Natural killer cell (primary cell): ENCODE results near the gene GDAP2. TPM values are rescaled to one million over a fixed set of nuclear protein-coding genes. Genes with fewer than 3 reads are reported as not detected.

Source experiments
- ATAC-seq, 3 donors: fragments of 150-1000 bp in 2 of 3; fragments of 200-7000 bp in 1 of 3; cut with Tn5 transposase; 1 replicate in 1 of 3; 2 replicates in 2 of 3; pipeline ENCODE4 v1.10.0; 2021; ENCODE audit warnings: mild to moderate bottlenecking in 2 of 3, moderate library complexity in 2 of 3
- DNase-seq, 2 donors: peaks; one replicate each; pipeline versions ENCODE4 v3.0.0 to v3.0.0-alpha.2; 2013 to 2021; ENCODE audit warnings: mixed read lengths in 1 of 2
- H3K27ac ChIP-seq: one replicate; pipeline ENCODE4 v1.5.1; 2013; ENCODE audit warnings: mild to moderate bottlenecking, low read length
- H3K27me3 ChIP-seq: one replicate; pipeline ENCODE4 v1.6.1; 2013; ENCODE audit warnings: low read length; ENCODE audit not compliant: control insufficient read depth, insufficient read depth
- H3K36me3 ChIP-seq: one replicate; pipeline ENCODE4 v1.6.1; 2013; ENCODE audit warnings: low read length; ENCODE audit not compliant: control insufficient read depth, insufficient read depth
- H3K4me1 ChIP-seq: one replicate; pipeline ENCODE4 v1.6.1; 2013; ENCODE audit warnings: low read length; ENCODE audit not compliant: control insufficient read depth, insufficient read depth
- H3K4me3 ChIP-seq: one replicate; pipeline ENCODE4 v1.5.1; 2013; ENCODE audit warnings: low read length
- H3K9me3 ChIP-seq: one replicate; pipeline ENCODE4 v1.6.1; 2013; ENCODE audit warnings: low read length; ENCODE audit not compliant: control insufficient read depth, insufficient read depth
- H3K27ac Mint-ChIP-seq, 2 donors: one replicate each; pipeline ENCODE4 v1.8.0; 2022; ENCODE audit warnings: mild to moderate bottlenecking in 2 of 2, mixed read lengths in 2 of 2, moderate library complexity in 1 of 2
- H3K27me3 Mint-ChIP-seq, 2 donors: one replicate each; pipeline ENCODE4 v1.8.0; 2022; ENCODE audit warnings: low read depth in 2 of 2, mixed read lengths in 2 of 2
- H3K36me3 Mint-ChIP-seq: one replicate; pipeline ENCODE4 v1.8.0; 2022; ENCODE audit warnings: mixed read lengths
- H3K4me1 Mint-ChIP-seq, 2 donors: one replicate each; pipeline ENCODE4 v1.8.0; 2022; ENCODE audit warnings: mixed read lengths in 2 of 2
- H3K4me3 Mint-ChIP-seq: one replicate; pipeline ENCODE4 v1.8.0; 2022; ENCODE audit warnings: mild to moderate bottlenecking, moderate library complexity, mixed read lengths
- H3K9me3 Mint-ChIP-seq, 2 donors: one replicate each; pipeline ENCODE4 v1.8.0; 2022; ENCODE audit warnings: mixed read lengths in 2 of 2
- WGBS: methylation state at CpG from one replicate; pipeline ENCODE4 v1.1.7; 2013; ENCODE audit warnings: missing lambda C conversion rate; ENCODE audit not compliant: insufficient coverage; 5-methylcytosine and 5-hydroxymethylcytosine counted together
- intact Hi-C: fragments of 100-400 bp; cut with micrococcal nuclease; formaldehyde crosslinking; loops from one replicate; pipeline ENCODE4 v1.14.2; 2022
- total RNA-seq, 4 donors: library from RNA; stranded (reverse); fragments of 120-200 nt in 1 of 4; gene quantifications; one replicate each; pipeline versions ENCODE4 v1.2.3 to v1.2.4, GENCODE V29; 2013 to 2022
- TF ChIP-seq, protein P1 (sequence below): fragments of 200-600 bp; IDR thresholded peaks from one replicate; pipeline ENCODE4 v1.8.0; 2022; ENCODE audit warnings: antibody characterized with exemption

The GDAP2 gene
- total RNA-seq, 3 donors from 2014 or later (not counting 1 experiment from before 2014, with no cell fraction given) = 25.4 to 34.7 (median 27.7) TPM

DNA sequence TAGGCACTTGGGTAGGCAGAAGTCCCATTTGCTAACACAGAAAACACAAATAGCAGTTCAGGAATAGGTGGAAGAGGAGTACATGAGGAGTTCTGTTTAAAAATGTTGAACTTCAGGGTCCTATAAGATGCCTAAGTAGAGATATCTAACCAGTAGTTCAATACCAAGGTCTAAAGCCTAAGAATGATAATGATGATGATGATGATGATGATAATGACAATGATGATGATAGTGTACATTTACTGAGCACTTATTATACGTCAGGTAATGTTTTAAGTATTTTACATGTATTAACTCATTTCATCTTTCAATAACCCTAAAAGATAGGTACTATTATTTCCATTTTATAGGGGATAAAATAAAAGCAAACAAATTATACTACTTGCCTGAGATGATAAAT lies 50.1 kb downstream of the GDAP2 start:
- Mint-ChIP-seq H3K36me3 (peaks cover 24% of the 10 kb centered on the region), H3K27ac (no peak overlapping the region), H3K4me3 (no peak overlapping the region), H3K4me1 (no peaks in the 10 kb centered on the region), H3K9me3 (peaks cover 0 to 3% of the 10 kb centered on the region in 2 donors), H3K27me3 (no peaks in the 10 kb centered on the region)
- H3K27ac ChIP-seq = no peak overlapping the region
- ATAC-seq = no peak
- no CpG with 5 or more reads among the region's 1 CpG for WGBS
- H3K4me3 ChIP-seq = no peak overlapping the region
- TF ChIP-seq, protein P1, sequence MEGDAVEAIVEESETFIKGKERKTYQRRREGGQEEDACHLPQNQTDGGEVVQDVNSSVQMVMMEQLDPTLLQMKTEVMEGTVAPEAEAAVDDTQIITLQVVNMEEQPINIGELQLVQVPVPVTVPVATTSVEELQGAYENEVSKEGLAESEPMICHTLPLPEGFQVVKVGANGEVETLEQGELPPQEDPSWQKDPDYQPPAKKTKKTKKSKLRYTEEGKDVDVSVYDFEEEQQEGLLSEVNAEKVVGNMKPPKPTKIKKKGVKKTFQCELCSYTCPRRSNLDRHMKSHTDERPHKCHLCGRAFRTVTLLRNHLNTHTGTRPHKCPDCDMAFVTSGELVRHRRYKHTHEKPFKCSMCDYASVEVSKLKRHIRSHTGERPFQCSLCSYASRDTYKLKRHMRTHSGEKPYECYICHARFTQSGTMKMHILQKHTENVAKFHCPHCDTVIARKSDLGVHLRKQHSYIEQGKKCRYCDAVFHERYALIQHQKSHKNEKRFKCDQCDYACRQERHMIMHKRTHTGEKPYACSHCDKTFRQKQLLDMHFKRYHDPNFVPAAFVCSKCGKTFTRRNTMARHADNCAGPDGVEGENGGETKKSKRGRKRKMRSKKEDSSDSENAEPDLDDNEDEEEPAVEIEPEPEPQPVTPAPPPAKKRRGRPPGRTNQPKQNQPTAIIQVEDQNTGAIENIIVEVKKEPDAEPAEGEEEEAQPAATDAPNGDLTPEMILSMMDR = no peak
- intact Hi-C loops = no loop called here
- H3K4me1 ChIP-seq = no peaks in the 10 kb centered on the region
- no peak for DNase-seq
- no peaks in the 10 kb centered on the region for H3K27me3 ChIP-seq
- H3K36me3 ChIP-seq = peaks cover 75% of the 10 kb centered on the region
- no peaks in the 10 kb centered on the region for H3K9me3 ChIP-seq

DNA sequence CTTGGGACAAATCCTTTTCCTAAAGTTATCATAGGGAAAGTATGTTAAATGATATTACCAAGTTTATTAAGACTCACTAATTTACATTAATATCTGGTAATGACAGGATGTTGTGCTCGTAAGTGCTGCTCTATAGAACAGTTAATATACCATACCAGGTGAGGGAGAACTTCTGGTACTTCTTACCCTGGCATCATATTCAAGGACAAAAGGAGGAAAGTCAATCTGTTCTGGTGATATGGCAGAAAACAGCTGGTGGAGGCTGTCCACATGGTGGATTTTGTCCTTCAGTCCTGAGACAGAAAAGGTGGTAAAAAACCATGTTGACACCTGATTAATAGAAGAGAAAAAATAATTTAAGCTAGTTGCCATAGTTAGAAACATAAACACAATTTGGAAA lies 51.6 kb downstream of the GDAP2 start:
- H3K4me3 Mint-ChIP-seq = no peak overlapping the region
- no peak overlapping the region for H3K4me3 ChIP-seq
- DNase-seq (no peak), ATAC-seq (no peak)
- no peaks in the 10 kb centered on the region for H3K4me1 ChIP-seq
- H3K9me3 ChIP-seq = peaks cover 4% of the 10 kb centered on the region
- H3K27ac Mint-ChIP-seq = no peak overlapping the region
- no peak overlapping the region for H3K27ac ChIP-seq
- intact Hi-C loops = no loop called here
- H3K4me1 Mint-ChIP-seq = no peaks in the 10 kb centered on the region
- H3K36me3 ChIP-seq = peaks cover 71% of the 10 kb centered on the region
- H3K36me3 Mint-ChIP-seq = peaks cover 38% of the 10 kb centered on the region
- 100% methylated on average over 1 of the region's 1 CpG for WGBS
- TF ChIP-seq, protein P1 = no peak
- H3K27me3 Mint-ChIP-seq = no peaks in the 10 kb centered on the region
- peaks cover 2 to 7% of the 10 kb centered on the region in 2 donors for H3K9me3 Mint-ChIP-seq
- no peaks in the 10 kb centered on the region for H3K27me3 ChIP-seq

DNA sequence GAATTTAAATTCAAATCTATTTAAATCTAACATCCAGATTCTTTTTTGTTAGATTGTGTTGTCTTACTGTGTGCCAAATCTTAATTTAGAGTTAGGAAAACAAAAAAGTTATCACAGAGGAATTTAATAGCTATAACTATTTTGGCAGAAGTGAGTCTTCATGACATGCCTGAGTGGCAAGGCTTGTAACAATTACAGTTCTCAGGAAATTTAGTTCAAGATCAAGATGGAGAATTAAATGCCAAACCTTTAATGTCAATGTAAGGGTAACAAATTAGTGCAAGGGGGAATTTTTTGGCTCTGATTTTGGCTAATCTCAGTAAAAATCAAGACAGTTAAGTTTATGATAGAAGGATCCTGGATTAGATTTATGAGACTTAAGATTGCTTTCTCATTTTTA lies 58.4 kb downstream of the GDAP2 start:
- peaks cover 63% of the 10 kb centered on the region for H3K36me3 Mint-ChIP-seq
- Histone ChIP-seq H3K9me3 (peaks cover 4% of the 10 kb centered on the region), H3K36me3 (peaks cover 56% of the 10 kb centered on the region)

DNA sequence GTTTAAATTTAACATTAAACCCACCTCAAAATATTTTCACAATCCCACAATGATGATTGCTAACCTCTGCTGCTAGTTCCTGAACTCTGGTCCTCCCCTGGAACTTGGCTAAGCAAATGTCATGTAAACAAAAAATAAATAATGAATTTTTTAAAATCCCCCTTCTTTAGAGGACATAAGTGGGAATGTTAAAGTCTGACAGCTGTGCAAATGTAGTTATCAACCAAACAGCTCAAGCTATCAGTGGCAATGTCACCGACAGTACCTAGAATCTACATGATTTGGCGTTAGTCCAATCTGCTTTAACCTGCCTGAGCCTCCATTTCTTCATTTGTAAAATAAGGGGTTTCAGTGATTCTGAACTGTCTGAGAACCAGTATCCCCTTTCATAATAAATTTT lies 67.7 kb downstream of the GDAP2 start:
- no peak for DNase-seq
- no peak overlapping the region for H3K27ac Mint-ChIP-seq
- peaks cover 12% of the 10 kb centered on the region for H3K36me3 Mint-ChIP-seq
- peaks cover 17% of the 10 kb centered on the region for H3K36me3 ChIP-seq
- no peaks in the 10 kb centered on the region for H3K9me3 Mint-ChIP-seq
- H3K4me3 Mint-ChIP-seq = no peak overlapping the region
- H3K27ac ChIP-seq = no peak overlapping the region
- no peaks in the 10 kb centered on the region for H3K9me3 ChIP-seq
- intact Hi-C loops = no loop called here
- ATAC-seq = no peak
- H3K4me1 Mint-ChIP-seq = no peaks in the 10 kb centered on the region
- H3K27me3 ChIP-seq = no peaks in the 10 kb centered on the region
- no peaks in the 10 kb centered on the region for H3K4me1 ChIP-seq
- TF ChIP-seq, protein P1 = no peak
- WGBS = 100% methylated on average over 2 of the region's 2 CpGs
- H3K4me3 ChIP-seq = no peak overlapping the region
- H3K27me3 Mint-ChIP-seq = no peaks in the 10 kb centered on the region

More for the DNA sequence above, 58.4 kb downstream of the GDAP2 start:
- Histone ChIP-seq H3K27me3 (no peaks in the 10 kb centered on the region), H3K4me1 (no peaks in the 10 kb centered on the region), H3K4me3 (no peak overlapping the region), H3K27ac (no peak overlapping the region)
- no peaks in the 10 kb centered on the region for H3K27me3 Mint-ChIP-seq
- H3K9me3 Mint-ChIP-seq = peaks cover 2 to 9% of the 10 kb centered on the region in 2 donors
- TF ChIP-seq, protein P1 = no peak
- ATAC-seq = no peak
- peak overlapping the region in 1 of 2 donors; percentile 23 for H3K27ac Mint-ChIP-seq
- H3K4me1 Mint-ChIP-seq = no peaks in the 10 kb centered on the region
- no peak for DNase-seq
- intact Hi-C loops = no loop called here
- H3K4me3 Mint-ChIP-seq = no peak overlapping the region
